Brain microvascular endothelial cell (primary cell): ENCODE results near the gene HRCT1.

Experiments used
- DNase-seq: peaks from one replicate; pipeline ENCODE4 v3.0.0-alpha.2; 2020
- H3K27ac ChIP-seq: fragments of 250-450 bp; sonication (Bioruptor Pico); 2 replicates; pipeline ENCODE4 v1.5.1; 2020; ENCODE audit warnings: mild to moderate bottlenecking, moderate library complexity
- H3K27me3 ChIP-seq: fragments of 250-450 bp; sonication (Bioruptor Pico); replicated peaks from 2 replicates; pipeline ENCODE4 v1.5.1; 2020; ENCODE audit warnings: mild to moderate bottlenecking
- H3K36me3 ChIP-seq: fragments of 250-450 bp; sonication (Bioruptor Pico); replicated peaks from 2 replicates; pipeline ENCODE4 v1.5.1; 2020; ENCODE audit warnings: mild to moderate bottlenecking
- H3K4me3 ChIP-seq: 2 replicates; pipeline ENCODE4 v1.5.1; 2011; ENCODE audit warnings: low read depth, mild to moderate bottlenecking, control low read depth, low read length, moderate library complexity
- in situ Hi-C: cut with HindIII; loops from 2 replicates; pipeline ENCODE4 v1.10.0; 2017; ENCODE audit warnings: low sequenced_read_pairs, low pct_ligation_motif_present
- TF ChIP-seq, protein P1 (sequence below): IDR thresholded peaks from 2 replicates; pipeline ENCODE4 v1.5.1; 2011; ENCODE audit warnings: low read depth, mild to moderate bottlenecking, moderate library complexity, low read length, control low read depth, inconsistent platforms; ENCODE audit errors: missing control alignments

Gene HRCT1

DNA sequence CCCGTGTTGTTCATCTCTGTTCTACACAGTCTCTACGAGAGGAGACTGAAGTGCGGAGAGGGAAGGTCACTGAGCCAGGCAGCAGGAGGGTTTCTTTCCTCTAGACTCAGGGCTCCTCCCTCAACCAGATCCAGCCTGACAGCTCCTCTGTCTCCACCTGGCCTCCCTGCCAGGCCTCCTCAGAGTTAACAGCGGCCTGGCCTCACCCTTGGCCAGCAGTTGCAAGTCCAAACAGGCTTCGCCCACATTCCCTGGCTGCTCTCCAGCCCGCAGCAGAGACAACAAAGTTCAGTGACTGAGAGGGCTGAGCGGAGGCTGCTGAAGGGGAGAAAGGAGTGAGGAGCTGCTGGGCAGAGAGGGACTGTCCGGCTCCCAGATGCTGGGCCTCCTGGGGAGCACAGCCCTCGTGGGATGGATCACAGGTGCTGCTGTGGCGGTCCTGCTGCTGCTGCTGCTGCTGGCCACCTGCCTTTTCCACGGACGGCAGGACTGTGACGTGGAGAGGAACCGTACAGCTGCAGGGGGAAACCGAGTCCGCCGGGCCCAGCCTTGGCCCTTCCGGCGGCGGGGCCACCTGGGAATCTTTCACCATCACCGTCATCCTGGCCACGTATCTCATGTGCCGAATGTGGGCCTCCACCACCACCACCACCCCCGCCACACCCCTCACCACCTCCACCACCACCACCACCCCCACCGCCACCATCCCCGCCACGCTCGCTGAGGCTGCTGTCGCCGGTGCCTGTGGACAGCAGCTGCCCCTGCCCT, at the start of gene HRCT1:
Gene HRCT1, plus strand, starts transcription at position 291 of the 768 bp plus-strand sequence. Its CDS starts 86 bp downstream, at position 377.
- Histone ChIP-seq H3K27ac (peak within 1 kb of the TSS; percentile 71), H3K27me3 (no peaks in the 10 kb centered on the region), H3K4me3 (no peak within 1 kb of the TSS), H3K36me3 (no peaks in the 10 kb centered on the region)
- TF ChIP-seq, protein P1, sequence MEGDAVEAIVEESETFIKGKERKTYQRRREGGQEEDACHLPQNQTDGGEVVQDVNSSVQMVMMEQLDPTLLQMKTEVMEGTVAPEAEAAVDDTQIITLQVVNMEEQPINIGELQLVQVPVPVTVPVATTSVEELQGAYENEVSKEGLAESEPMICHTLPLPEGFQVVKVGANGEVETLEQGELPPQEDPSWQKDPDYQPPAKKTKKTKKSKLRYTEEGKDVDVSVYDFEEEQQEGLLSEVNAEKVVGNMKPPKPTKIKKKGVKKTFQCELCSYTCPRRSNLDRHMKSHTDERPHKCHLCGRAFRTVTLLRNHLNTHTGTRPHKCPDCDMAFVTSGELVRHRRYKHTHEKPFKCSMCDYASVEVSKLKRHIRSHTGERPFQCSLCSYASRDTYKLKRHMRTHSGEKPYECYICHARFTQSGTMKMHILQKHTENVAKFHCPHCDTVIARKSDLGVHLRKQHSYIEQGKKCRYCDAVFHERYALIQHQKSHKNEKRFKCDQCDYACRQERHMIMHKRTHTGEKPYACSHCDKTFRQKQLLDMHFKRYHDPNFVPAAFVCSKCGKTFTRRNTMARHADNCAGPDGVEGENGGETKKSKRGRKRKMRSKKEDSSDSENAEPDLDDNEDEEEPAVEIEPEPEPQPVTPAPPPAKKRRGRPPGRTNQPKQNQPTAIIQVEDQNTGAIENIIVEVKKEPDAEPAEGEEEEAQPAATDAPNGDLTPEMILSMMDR, result no peak
- peak; percentile 92 for DNase-seq
- in situ Hi-C loops, result no loop called here

DNA sequence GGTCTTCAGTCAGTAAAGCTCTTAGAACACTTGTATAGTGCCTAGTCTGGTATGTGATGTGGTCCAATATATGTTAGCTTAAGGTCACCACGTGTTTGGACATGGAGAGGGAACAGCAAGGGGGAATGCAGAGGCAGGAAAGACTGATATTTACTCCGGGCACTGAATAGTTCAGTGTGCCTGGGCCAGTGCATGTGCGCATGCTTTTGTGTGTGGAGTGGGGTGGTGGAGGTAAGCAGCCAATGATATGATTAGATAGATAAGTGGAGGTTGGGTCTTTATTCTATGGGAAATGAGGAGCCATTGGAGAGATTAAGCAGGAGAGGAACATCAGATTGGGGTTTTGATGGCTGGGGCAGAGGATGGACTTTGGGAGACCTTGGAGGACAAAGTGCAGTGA, 49.8 kb upstream of the HRCT1 start:
- TF ChIP-seq, protein P1, result no peak
- in situ Hi-C loops, result no loop called here
- no peak for DNase-seq
- no peaks in the 10 kb centered on the region for H3K36me3 ChIP-seq
- no peak overlapping the region for H3K27ac ChIP-seq
- no peak overlapping the region for H3K4me3 ChIP-seq
- H3K27me3 ChIP-seq, result no peaks in the 10 kb centered on the region

DNA sequence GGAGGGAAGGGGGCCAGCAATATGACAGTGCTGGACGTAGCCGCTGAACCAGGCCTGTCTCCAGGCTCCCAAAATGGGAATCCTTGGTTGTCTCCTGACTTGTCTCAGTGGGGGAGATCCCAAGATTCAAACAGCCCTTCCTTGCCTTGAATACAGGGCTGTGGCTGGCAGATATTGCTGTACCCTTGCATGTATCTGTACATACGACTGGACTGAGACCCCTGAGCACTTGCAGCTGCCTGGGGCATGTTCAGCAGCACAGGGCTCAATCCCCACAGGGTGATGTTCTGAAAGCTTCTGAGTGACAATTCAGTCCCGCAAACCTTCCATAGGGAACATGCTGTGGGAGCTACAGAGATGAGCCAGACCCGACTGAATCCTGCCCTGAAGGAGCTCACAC, 49.1 kb upstream of the HRCT1 start:
- Histone ChIP-seq H3K27ac (no peak overlapping the region), H3K27me3 (peaks cover 1% of the 10 kb centered on the region), H3K4me3 (no peak overlapping the region), H3K36me3 (no peaks in the 10 kb centered on the region)
- in situ Hi-C loops, result no loop called here
- TF ChIP-seq, protein P1, result no peak
- no peak for DNase-seq

DNA sequence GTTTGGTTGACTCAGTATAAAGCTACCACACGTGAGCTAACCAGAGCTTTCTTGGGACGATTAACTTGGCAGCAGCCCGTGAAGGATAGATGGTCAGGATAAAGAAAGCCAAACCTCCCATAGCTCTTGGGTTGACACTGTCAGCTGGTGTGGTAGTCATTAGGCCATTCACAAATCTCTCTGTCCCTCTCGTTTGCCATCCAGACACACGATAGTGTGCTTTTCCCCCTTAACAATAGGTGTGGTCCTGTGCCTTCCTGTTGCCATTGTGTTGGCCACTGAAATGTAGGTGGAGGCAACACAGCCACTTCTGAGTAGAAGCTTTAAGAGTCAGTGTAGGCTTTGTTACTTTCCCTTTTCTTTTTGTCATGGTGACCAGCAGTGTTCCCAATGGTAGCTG, 47.5 kb upstream of the HRCT1 start:
- Histone ChIP-seq H3K4me3 (no peak overlapping the region), H3K36me3 (no peaks in the 10 kb centered on the region), H3K27ac (no peak overlapping the region), H3K27me3 (peaks cover 1% of the 10 kb centered on the region)
- in situ Hi-C loops, result no loop called here
- TF ChIP-seq, protein P1, result no peak
- DNase-seq, result no peak

DNA sequence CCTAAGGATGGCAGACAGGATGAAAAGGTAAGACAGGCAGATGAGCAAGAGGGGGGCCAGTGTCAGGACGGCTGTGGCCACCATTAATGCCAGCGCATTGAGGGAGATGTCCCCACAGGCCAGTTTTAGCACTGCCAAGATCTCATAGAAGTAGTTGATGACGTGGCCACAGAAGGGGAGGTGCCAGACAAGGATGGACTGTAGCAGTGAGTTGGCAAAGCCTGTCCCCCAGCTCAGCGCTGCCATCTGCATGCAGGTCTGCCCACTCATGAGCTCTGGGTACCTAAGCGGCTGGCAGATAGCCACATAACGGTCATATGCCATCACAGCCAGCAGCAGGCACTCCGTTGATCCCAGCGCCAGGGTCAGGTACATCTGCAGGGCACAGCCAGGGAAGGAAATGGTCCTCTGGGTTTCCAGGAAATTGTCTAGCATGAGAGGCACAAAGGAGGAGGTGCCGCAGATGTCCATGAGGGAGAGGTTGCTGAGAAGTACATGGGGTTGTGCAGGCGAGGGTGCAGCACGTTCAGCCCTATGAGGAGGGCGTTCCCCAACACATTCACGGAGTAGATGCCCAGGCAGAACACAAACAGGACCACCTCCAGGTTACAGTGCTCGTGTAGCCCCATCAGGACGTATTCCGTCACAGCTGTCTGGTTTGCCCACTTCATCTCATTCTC, 46.6 kb upstream of the HRCT1 start:
- no peak for DNase-seq
- in situ Hi-C loops, result no loop called here
- Histone ChIP-seq H3K36me3 (no peaks in the 10 kb centered on the region), H3K27me3 (peaks cover 1% of the 10 kb centered on the region), H3K27ac (no peak overlapping the region), H3K4me3 (no peak overlapping the region)
- TF ChIP-seq, protein P1, result peak; percentile 19
